ENCODE data around the gene MT1B. TPM values are rescaled to one million over a fixed set of nuclear protein-coding genes. Genes with fewer than 3 reads are reported as not detected.
A peak's percentile ranks its signal among the peaks of the same experiment; 100 is the strongest.

Gene MT1B
- total and polyA plus RNA-seq, 9 of the 15 experiments (the other 6 are each of a cell fraction or from before 2014, with no cell fraction given): not detected

DNA sequence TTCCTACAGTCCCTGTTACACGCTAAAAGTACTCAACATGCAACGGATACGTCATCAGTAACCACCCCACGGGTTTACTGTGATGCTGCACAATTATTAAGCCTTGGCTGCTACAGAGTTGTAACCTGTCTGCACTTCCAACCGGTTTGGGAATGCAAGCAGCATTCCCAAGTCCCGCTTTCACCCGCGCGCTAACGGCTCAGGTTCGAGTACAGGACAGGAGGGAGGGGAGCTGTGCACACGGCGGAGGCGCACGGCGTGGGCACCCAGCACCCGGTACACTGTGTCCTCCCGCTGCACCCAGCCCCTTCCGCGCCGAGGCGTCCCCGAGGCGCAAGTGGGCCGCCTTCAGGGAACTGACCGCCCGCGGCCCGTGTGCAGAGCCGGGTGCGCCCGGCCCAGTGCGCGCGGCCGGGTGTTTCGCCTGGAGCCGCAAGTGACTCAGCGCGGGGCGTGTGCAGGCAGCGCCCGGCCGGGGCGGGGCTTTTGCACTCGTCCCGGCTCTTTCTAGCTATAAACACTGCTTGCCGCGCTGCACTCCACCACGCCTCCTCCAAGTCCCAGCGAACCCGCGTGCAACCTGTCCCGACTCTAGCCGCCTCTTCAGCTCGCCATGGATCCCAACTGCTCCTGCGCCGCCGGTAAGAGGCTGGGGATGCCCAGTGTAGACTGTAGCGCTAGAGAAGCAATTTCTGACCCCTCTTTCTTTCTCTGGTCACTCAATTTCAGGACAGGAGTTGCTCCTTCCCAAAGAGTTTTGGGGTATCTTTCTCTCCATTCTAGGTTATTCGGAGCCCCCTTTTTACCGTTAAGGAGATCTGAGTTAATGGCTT, 43.4 kb upstream of the MT1B start, which contains the start of gene MT2A (continued):
- TF ChIP-seq ZNF408 (CRISPR knock-in tag; IDR thresholded peaks at IDR 0.05; ENCODE audit: low read depth): no peak
- TF ChIP-seq TOE1 (IDR thresholded peaks at IDR 0.05; ENCODE audit: borderline replicate concordance): no peak
- no peak for TF ChIP-seq TOE1 (CRISPR knock-in tag; IDR thresholded peaks at IDR 0.05; ENCODE audit: borderline replicate concordance, low read depth)
- TF ChIP-seq KDM5B (IDR thresholded peaks at IDR 0.05; ENCODE audit: insufficient replicate concordance, low read depth, low read length): peak; percentile 69
- no peak for TF ChIP-seq ELF1 (tag; IDR thresholded peaks at IDR 0.05)
- TF ChIP-seq E2F8 (IDR thresholded peaks at IDR 0.05; ENCODE audit: low read depth, partially characterized antibody): no peak
- TF ChIP-seq POLR2G (IDR thresholded peaks at IDR 0.05; ENCODE audit: low read depth, low read length): peak; percentile 92
- no peak for TF ChIP-seq TCF7 (IDR thresholded peaks at IDR 0.05; ENCODE audit: borderline replicate concordance)
- TF ChIP-seq SUPT5H (IDR thresholded peaks at IDR 0.05): peak; percentile 76
- no peak for TF ChIP-seq SAFB2 (IDR thresholded peaks at IDR 0.05; ENCODE audit: borderline replicate concordance, low read depth, low read length, severe bottlenecking)
- peak; percentile 78 for TF ChIP-seq E2F3 (CRISPR knock-in tag; IDR thresholded peaks at IDR 0.05)
- peak; percentile 94 for TF ChIP-seq HMGN3 (IDR thresholded peaks at IDR 0.05; ENCODE audit: borderline replicate concordance, extremely low read depth, insufficient read length, low read depth, low read length)
- peak; percentile 59 for TF ChIP-seq TBP (optimal IDR thresholded peaks at IDR 0.05; ENCODE audit: low read depth, low read length)
- peak; percentile 90 for TF ChIP-seq BRD9 (IDR thresholded peaks at IDR 0.05; ENCODE audit: low read depth, partially characterized antibody)
- TF ChIP-seq THRA (IDR thresholded peaks at IDR 0.05): no peak
- no peak for TF ChIP-seq STAT5A (IDR thresholded peaks at IDR 0.05; ENCODE audit: borderline replicate concordance, low read length)
- no peak for TF ChIP-seq IRF2 (CRISPR knock-in tag; IDR thresholded peaks at IDR 0.05)
- peak; percentile 82 for TF ChIP-seq POLR2A (conservative IDR thresholded peaks at IDR 0.05)
- TF ChIP-seq, protein P1, sequence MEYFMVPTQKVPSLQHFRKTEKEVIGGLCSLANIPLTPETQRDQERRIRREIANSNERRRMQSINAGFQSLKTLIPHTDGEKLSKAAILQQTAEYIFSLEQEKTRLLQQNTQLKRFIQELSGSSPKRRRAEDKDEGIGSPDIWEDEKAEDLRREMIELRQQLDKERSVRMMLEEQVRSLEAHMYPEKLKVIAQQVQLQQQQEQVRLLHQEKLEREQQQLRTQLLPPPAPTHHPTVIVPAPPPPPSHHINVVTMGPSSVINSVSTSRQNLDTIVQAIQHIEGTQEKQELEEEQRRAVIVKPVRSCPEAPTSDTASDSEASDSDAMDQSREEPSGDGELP (CRISPR knock-in tag; IDR thresholded peaks at IDR 0.05; ENCODE audit: borderline replicate concordance): peak; percentile 73; the same call in 1 of the 2 replicates
- TF ChIP-seq PHF8 (IDR thresholded peaks at IDR 0.05; ENCODE audit: borderline replicate concordance, low read length): peak; percentile 83; the same call in 1 of the 2 replicates
- TF ChIP-seq, protein P2, sequence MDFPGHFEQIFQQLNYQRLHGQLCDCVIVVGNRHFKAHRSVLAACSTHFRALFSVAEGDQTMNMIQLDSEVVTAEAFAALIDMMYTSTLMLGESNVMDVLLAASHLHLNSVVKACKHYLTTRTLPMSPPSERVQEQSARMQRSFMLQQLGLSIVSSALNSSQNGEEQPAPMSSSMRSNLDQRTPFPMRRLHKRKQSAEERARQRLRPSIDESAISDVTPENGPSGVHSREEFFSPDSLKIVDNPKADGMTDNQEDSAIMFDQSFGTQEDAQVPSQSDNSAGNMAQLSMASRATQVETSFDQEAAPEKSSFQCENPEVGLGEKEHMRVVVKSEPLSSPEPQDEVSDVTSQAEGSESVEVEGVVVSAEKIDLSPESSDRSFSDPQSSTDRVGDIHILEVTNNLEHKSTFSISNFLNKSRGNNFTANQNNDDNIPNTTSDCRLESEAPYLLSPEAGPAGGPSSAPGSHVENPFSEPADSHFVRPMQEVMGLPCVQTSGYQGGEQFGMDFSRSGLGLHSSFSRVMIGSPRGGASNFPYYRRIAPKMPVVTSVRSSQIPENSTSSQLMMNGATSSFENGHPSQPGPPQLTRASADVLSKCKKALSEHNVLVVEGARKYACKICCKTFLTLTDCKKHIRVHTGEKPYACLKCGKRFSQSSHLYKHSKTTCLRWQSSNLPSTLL (IDR thresholded peaks at IDR 0.05): no peak
